SK-N-SH treated with all-trans-retinoic acid at 6 μM for 48 hours (cell line): ENCODE data around the gene ZNF554.

Source experiments
- ARNTL ChIP-seq: fragments of 450-650 bp; formaldehyde crosslinking; IDR thresholded peaks from 2 replicates; pipeline ENCODE4 v1.5.0; 2020; ENCODE audit warnings: low read depth, mild to moderate bottlenecking, moderate library complexity, borderline replicate concordance
- CSDC2 ChIP-seq: fragments of 250-450 bp; sonication (Bioruptor Pico); IDR thresholded peaks from 2 replicates; pipeline ENCODE4 v1.5.0; 2020; ENCODE audit warnings: mild to moderate bottlenecking, moderate library complexity
- OSR1 ChIP-seq: fragments of 250-450 bp; sonication (Bioruptor Pico); IDR thresholded peaks from 2 replicates; pipeline ENCODE4 v1.8.0; 2022; ENCODE audit warnings: moderate library complexity, mild to moderate bottlenecking, inconsistent platforms
- PATZ1 ChIP-seq: fragments of 250-450 bp; sonication (Bioruptor Pico); IDR thresholded peaks from 2 replicates; pipeline ENCODE4 v1.8.0; 2020; ENCODE audit warnings: mild to moderate bottlenecking, moderate library complexity, borderline replicate concordance
- TCF4 ChIP-seq: fragments of 250-450 bp; sonication (Bioruptor Pico); IDR thresholded peaks from 2 replicates; pipeline ENCODE4 v1.8.0; 2021; ENCODE audit warnings: mild to moderate bottlenecking, moderate library complexity, borderline replicate concordance
- ZNF8 ChIP-seq: fragments of 450-650 bp; formaldehyde crosslinking; IDR thresholded peaks from 2 replicates; pipeline ENCODE4 v1.5.0; 2020; ENCODE audit warnings: mild to moderate bottlenecking, moderate library complexity

- TF ChIP-seq OSR1 (CRISPR knock-in tag) (no peak), TCF4 (CRISPR knock-in tag) (no peak), PATZ1 (CRISPR knock-in tag) (no peak), ZNF8 (CRISPR knock-in tag) (no peak), CSDC2 (CRISPR knock-in tag) (no peak), ARNTL (no peak)
Observed at GRCh38 chr19:2809387-2810140, 10.1 kb upstream of the ZNF554 start.
